ENCODE measurements around the gene TLR10.
A peak's percentile ranks its signal among the peaks of the same experiment; 100 is the strongest.
"Not testable (repeated sequence)": the region's sequence is repeated elsewhere in the genome, so short reads cannot be mapped to it uniquely, and the experiment has no call there.

The TLR10 gene

DNA sequence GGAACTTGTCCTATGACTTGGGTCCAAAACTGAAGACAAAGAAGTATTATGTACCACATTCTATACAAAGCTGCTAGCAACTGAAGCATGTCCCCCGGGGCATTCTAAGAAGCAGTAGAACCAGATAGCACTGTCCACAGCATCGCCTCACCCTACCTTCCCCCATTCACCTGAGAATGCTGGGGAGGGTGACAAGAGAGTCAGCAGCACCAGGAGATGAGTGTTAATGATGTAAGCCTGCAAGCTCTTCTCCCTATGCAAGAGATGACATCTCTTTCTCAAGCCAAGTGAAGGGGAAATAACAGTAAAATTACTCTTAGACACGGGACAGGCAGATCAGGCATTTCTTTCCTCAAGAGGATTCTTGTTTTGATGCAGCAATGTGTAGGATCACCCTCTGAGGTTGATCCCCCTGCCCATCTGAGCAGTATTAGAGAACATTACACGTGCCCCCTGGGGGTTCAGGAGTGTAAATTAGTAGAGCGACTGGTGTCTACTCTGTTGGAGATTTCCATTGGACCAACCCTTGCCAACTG lies 35.7 kb upstream of the TLR10 start:
- Histone ChIP-seq H3K4me2 (no peak overlapping the region), H3K27me3 (no peaks in the 10 kb centered on the region), H3K36me3 (no peaks in the 10 kb centered on the region), H3K4me3 (no peak overlapping the region), H3K27ac (no peak overlapping the region), H3K9me3 (peaks cover 31% of the 10 kb centered on the region), H3K4me1 (peaks cover 13% of the 10 kb centered on the region; the same call in 1 of the 2 replicates), H3K9ac (no peak overlapping the region), H4K20me1 (no peaks in the 10 kb centered on the region)
- TF ChIP-seq Cebpa-rat (IDR thresholded peaks at IDR 0.05): no peak

- no peaks in the 10 kb centered on the region for H3K36me3 ChIP-seq
- H3K4me1 ChIP-seq: peaks cover 13% of the 10 kb centered on the region; the same call in 1 of the 2 replicates
- H3K27me3 ChIP-seq: no peaks in the 10 kb centered on the region
- TF ChIP-seq Cebpa-rat (IDR thresholded peaks at IDR 0.05): no peak
- H3K4me2 ChIP-seq: peak overlapping the region; percentile 18; the same call in 1 of the 2 replicates
- H4K20me1 ChIP-seq: no peaks in the 10 kb centered on the region
- peaks cover 22% of the 10 kb centered on the region for H3K9me3 ChIP-seq
- H3K9ac ChIP-seq: no peak overlapping the region
- H3K27ac ChIP-seq: no peak overlapping the region
- no peak overlapping the region for H3K4me3 ChIP-seq
These were observed 33.3 kb upstream of the TLR10 start for GRCh38 chr4:38815885-38816782.

- Histone ChIP-seq H3K9me3 (peaks cover 22% of the 10 kb centered on the region), H3K4me2 (no peak overlapping the region), H3K36me3 (no peaks in the 10 kb centered on the region), H3K27ac (no peak overlapping the region), H4K20me1 (no peaks in the 10 kb centered on the region), H3K27me3 (no peaks in the 10 kb centered on the region), H3K4me1 (peaks cover 13% of the 10 kb centered on the region; the same call in 1 of the 2 replicates), H3K9ac (no peak overlapping the region), H3K4me3 (no peak overlapping the region)
- no peak for TF ChIP-seq Cebpa-rat (IDR thresholded peaks at IDR 0.05)
These were observed 31.6 kb upstream of the TLR10 start for GRCh38 chr4:38814386-38814785.

- no peaks in the 10 kb centered on the region for H4K20me1 ChIP-seq
- H3K4me3 ChIP-seq: no peak overlapping the region
- peaks cover 10% of the 10 kb centered on the region for H3K4me1 ChIP-seq
- no peaks in the 10 kb centered on the region for H3K36me3 ChIP-seq
- no peak for TF ChIP-seq Cebpa-rat (IDR thresholded peaks at IDR 0.05)
- H3K27ac ChIP-seq: no peak overlapping the region
- H3K9ac ChIP-seq: no peak overlapping the region
- no peaks in the 10 kb centered on the region for H3K27me3 ChIP-seq
- H3K4me2 ChIP-seq: no peak overlapping the region
- peaks cover 30% of the 10 kb centered on the region for H3K9me3 ChIP-seq
These were observed 28.5 kb upstream of the TLR10 start for GRCh38 chr4:38811297-38811696.

GRCh38 chr4:38807462-38807861 lies 24.7 kb upstream of the TLR10 start:
- not testable (repeated sequence) for H3K36me3 ChIP-seq, H3K9ac ChIP-seq, H3K4me2 ChIP-seq, H3K27me3 ChIP-seq, H4K20me1 ChIP-seq, H3K4me3 ChIP-seq, H3K27ac ChIP-seq
- Histone ChIP-seq H3K4me1 (peaks cover 32% of the 10 kb centered on the region), H3K9me3 (peaks cover 19% of the 10 kb centered on the region)

DNA sequence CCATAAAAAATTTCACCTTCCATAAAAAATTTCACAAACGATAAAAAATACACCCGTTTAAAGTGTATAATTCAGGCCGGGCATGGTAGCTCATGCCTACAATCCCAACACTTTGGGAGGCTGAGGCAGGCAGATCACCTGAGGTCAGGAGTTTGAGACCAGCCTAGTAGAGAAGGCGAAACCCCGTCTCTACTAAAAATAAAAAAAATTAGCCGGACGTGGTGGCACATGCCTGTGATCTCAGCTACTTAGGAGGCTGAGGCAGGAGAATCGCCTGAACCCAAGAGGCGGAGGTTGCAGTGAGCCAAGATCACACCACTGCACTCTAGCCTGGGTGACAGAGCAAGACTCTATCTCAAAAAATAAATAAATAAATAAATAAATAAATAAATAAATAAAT lies 23.5 kb upstream of the TLR10 start:
- H3K4me1 ChIP-seq: peaks cover 32% of the 10 kb centered on the region
- H3K27ac ChIP-seq: peak overlapping the region; percentile 87
- H4K20me1 ChIP-seq, H3K4me3 ChIP-seq, H3K27me3 ChIP-seq: not testable (repeated sequence)
- H3K36me3 ChIP-seq: peaks cover 20% of the 10 kb centered on the region
- peaks cover 31% of the 10 kb centered on the region for H3K9me3 ChIP-seq
- H3K9ac ChIP-seq: peak overlapping the region; percentile 59; the same call in 1 of the 2 replicates
- H3K4me2 ChIP-seq: peak overlapping the region; percentile 89

GRCh38 chr4:38805530-38806145 lies 22.8 kb upstream of the TLR10 start:
- Histone ChIP-seq H3K36me3 (peaks cover 26% of the 10 kb centered on the region), H3K4me2 (peak overlapping the region; percentile 89), H3K9me3 (peaks cover 37% of the 10 kb centered on the region), H3K27ac (peak overlapping the region; percentile 87), H3K27me3 (no peaks in the 10 kb centered on the region), H3K4me1 (peaks cover 32% of the 10 kb centered on the region), H4K20me1 (no peaks in the 10 kb centered on the region), H3K4me3 (peak overlapping the region; percentile 63; the same call in 1 of the 2 replicates), H3K9ac (peak overlapping the region; percentile 66)
- TF ChIP-seq Cebpa-rat (IDR thresholded peaks at IDR 0.05): no peak

DNA sequence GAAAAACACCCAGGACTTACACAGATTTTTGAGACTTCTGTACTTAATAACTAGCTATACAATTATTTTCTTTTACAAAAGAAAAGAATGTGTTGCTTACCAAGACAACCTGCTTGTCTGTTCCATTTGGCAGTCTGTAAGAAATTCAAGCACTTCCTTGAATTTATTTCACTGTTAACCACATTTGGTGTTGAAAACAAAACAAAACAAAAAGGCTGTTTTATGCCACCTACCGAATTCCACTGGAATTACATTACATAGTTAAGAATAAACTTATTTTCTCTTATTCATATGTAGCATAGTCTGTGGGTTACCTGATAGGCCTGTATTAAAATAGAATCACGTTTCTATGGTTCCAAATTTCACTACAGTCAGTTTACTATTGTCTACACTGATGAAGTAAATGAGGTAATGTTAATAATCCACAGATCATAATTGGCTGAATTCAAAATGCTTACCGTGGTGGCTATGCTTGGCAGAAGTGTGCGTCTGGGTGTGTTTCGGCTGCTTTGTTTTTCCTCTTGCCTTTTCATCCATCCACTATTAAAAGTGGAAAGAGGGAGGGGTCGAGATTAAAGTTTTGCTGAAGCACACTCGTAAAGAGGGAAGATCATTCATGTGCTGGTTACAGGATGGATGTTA lies 22.0 kb upstream of the TLR10 start, which contains the start of gene TLR1:
Gene TLR1, minus strand, starts transcription at position 138 of the 642 bp plus-strand sequence. CDS start 5,960 bp downstream, outside the sequence.
- H3K9ac ChIP-seq: peak within 1 kb of the TSS; percentile 81
- TF ChIP-seq Cebpa-rat (IDR thresholded peaks at IDR 0.05): no peak

DNA sequence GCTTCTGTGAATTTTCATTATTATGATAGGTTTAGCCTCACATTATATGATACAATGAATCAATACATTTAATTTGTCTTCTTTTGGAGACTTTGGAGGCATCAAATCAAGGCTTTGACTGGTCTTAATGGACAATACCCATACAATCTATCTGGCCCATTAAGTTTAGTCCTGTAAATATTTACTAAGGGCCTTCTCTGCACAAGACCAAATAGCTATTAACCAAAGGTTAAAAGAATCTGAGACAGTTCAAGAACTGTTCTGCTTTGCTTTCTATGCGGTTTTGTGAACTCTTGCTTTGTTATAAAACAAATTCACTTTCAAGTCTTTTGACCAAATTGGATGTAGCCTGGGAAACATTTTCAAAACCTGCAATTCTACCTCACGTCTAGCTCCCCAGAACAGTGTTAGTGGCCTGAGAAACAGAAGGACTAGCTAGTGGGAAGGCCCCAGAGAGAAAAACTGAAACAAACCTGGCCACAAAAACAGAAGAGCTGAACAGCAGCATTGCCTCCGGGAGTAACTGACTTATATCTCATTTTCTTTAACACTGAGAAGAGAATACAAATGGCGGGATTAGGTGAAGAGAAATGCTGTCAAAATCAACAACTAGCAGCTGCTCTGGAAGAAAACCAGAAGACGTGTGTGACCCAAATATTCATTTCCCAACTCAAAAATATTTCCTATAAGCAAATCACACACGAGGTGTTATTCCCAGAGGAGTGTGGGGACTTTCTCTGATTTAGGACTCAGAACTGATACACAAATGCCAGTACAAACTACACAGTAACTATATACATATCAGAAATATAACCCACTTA lies 21.3 kb upstream of the TLR10 start:
- Histone ChIP-seq H3K9me3 (peaks cover 53% of the 10 kb centered on the region), H4K20me1 (no peaks in the 10 kb centered on the region), H3K4me2 (peak overlapping the region; percentile 89), H3K36me3 (peaks cover 42% of the 10 kb centered on the region), H3K27ac (peak overlapping the region; percentile 87), H3K4me1 (peaks cover 32% of the 10 kb centered on the region), H3K4me3 (peak overlapping the region; percentile 63), H3K9ac (peak overlapping the region; percentile 81), H3K27me3 (no peaks in the 10 kb centered on the region)
- TF ChIP-seq Cebpa-rat (IDR thresholded peaks at IDR 0.05): no peak

More for the DNA sequence above, 22.0 kb upstream of the TLR10 start, which contains the start of gene TLR1:
- Histone ChIP-seq H3K4me2 (peak within 1 kb of the TSS; percentile 89), H3K4me3 (peak within 1 kb of the TSS; percentile 63), H4K20me1 (no peaks in the 10 kb centered on the region), H3K27ac (peak within 1 kb of the TSS; percentile 87), H3K4me1 (peaks cover 32% of the 10 kb centered on the region), H3K27me3 (no peaks in the 10 kb centered on the region), H3K36me3 (peaks cover 35% of the 10 kb centered on the region), H3K9me3 (peaks cover 46% of the 10 kb centered on the region)

Data from BLaER1 (cell line).